ENCODE measurements around the gene TFB1M.

Gene TFB1M

GRCh38 chr6:155297669-155298068, 16.6 kb downstream of the TFB1M start:
- no peak for DNase-seq

- DNase-seq, result no peak
Observed at GRCh38 chr6:155292711-155293110, 21.6 kb downstream of the TFB1M start.

- no peak for DNase-seq
Observed at GRCh38 chr6:155291291-155291690, 23.0 kb downstream of the TFB1M start.

GRCh38 chr6:155290491-155290890, 23.8 kb downstream of the TFB1M start:
- no peak for DNase-seq

GRCh38 chr6:155287762-155288161, 26.5 kb downstream of the TFB1M start:
- no peak for DNase-seq

GRCh38 chr6:155284775-155285174, 29.5 kb downstream of the TFB1M start:
- no peak for DNase-seq

GRCh38 chr6:155278319-155279049, 35.8 kb downstream of the TFB1M start:
- DNase-seq, result no peak

GRCh38 chr6:155276638-155277037, 37.6 kb downstream of the TFB1M start:
- DNase-seq, result no peak

- no peak for DNase-seq
Observed at GRCh38 chr6:155275808-155276480, 38.3 kb downstream of the TFB1M start.

- DNase-seq, result no peak
Observed at GRCh38 chr6:155274533-155274932, 39.8 kb downstream of the TFB1M start.

GRCh38 chr6:155274106-155274505, 40.2 kb downstream of the TFB1M start:
- no peak for DNase-seq

GRCh38 chr6:155273431-155273830, 40.9 kb downstream of the TFB1M start:
- DNase-seq, result no peak

GRCh38 chr6:155272353-155273232, 41.7 kb downstream of the TFB1M start:
- no peak for DNase-seq

GRCh38 chr6:155271145-155271544, 43.1 kb downstream of the TFB1M start:
- no peak for DNase-seq

GRCh38 chr6:155270561-155271091, 43.7 kb downstream of the TFB1M start:
- DNase-seq, result no peak

GRCh38 chr6:155269765-155270164, 44.5 kb downstream of the TFB1M start:
- DNase-seq, result no peak

GRCh38 chr6:155268088-155268867, 46.0 kb downstream of the TFB1M start:
- DNase-seq, result peak in 1 of 2 donors; percentile 30

GRCh38 chr6:155267411-155267810, 46.9 kb downstream of the TFB1M start:
- DNase-seq, result no peak

- no peak for DNase-seq
Observed at GRCh38 chr6:155265843-155266535, 48.3 kb downstream of the TFB1M start.

GRCh38 chr6:155264693-155265320, 49.5 kb downstream of the TFB1M start:
- DNase-seq, result no peak

GRCh38 chr6:155263373-155264063, 50.8 kb downstream of the TFB1M start, which contains the start of gene CLDN20:
Gene CLDN20, plus strand, starts transcription at chr6:155264013. Its CDS starts 11,707 bp downstream, at chr6:155275720.
- no peak for DNase-seq

Data from stimulated activated CD4-positive, alpha-beta T cell treated with anti-CD3 and anti-CD28 coated beads, Interleukin-2, amount 100 ng/mL, for 24 hours (primary cell).